Measurements from ENCODE around the gene GCC1. TPM values are rescaled to one million over a fixed set of nuclear protein-coding genes. Genes with fewer than 3 reads are reported as not detected.

GCC1 gene
- total RNA-seq, 1 donor from 2014 or later: 33.4 TPM

DNA sequence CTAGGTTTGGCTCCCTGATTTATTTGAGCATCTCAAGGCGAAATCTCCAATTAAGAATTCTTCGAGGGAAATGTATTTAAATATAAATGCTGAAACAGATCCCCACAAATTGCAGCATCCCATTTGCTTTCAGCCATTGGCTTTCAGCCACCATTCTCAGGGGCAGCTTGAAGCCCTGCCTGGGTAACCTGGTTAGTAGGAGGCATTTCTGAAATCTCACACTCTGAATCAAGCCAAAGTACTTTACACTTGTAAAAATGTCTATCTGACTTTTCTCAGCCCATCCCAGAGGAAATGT lies 49.1 kb downstream of the GCC1 start:
- DNase-seq: no peak

DNA sequence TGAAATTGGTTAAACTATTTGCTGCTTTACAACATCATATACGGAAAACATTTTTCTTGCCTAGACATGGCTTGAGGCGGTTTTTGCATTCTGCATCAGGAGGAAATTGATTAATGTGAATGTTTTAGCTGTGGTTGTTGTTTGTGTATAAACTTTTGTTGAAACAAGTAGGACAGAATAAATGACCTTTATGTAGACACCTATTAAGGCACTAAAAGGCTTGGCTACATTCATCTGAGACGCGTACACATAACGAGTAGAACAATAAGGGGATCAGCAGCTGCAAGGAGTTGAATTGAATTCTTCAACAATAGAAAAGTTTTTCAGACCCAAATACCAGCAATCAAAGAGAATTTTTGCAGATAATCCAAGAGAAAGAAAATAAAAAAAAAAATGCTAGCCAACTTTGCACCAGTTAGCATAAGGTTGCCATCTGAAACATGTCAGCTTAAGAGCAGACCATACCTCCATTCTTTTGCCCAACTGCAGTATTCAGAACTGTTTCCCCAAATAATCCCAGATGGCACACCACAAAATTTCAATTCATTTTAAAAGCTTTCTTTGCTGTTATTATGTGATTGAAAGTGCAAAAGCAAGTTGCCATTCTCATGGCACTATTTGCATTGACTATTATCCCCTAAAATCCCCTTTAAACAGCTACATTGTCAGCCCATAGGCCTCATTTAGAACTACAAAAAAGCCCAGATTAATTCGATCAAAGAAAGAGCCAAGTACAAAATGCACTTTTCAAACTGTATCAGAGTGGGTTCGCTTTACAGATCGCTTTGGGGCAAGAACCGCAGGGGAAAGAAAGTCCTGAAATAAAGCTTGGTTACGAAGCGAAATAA lies 49.6 kb downstream of the GCC1 start:
- DNase-seq: no peak

DNA sequence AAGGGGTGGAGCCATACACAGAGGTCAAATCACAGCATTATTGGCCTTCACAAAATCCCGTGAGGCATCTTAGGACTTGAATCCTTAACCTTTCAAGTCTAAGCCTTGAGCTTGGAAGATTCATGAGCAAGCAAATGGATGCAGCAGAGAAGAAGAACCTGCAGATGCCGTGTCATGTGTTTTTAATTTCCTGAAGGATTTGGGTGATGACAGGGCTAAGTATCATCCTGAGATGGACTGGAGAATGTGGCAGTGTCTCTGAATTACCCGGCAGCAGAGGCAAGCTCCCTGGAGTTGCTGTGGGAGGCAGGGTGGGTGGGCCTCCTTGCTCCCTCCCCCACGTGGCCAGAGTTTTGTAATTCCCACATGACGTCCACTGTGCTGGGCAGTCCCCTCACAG lies 50.8 kb downstream of the GCC1 start:
- no peak for DNase-seq

DNA sequence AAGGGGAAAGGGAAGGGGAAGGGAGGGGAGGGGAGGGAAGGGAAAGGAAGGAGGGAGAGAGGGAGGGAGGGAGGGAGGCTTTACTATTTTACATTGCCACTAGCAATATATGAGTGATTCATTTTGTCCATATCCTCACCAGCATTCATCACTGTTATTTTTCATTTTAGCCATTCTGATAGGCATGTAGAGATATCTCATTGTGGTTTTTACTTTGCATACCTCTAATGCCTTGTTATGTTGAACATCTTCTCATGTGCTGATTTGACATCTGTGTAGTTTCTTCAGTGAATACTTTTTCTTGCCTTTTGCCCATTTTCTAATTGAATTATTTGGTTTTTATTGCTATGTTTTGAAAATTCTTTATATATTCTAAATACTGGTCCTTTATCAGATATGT lies 52.7 kb downstream of the GCC1 start:
- DNase-seq: no peak

DNA sequence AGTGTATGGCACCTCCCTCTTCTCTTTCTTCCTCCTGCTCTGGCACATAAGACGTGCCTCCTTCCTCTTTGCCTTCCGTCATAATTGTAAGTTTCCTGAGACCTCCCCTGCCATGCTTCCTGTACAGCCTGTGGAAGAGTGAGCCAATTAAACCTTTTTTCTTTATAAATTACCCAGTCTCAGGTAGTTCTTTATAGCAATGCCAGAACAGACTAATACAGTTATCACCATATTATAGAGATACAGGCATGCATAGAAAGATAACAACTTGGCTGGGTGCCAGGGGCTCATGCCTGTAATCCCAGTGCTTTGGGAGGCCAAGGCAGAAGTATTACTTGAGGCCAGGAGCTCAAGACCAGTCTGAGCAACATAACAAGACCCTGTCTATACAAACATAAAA lies 53.2 kb downstream of the GCC1 start:
- no peak for DNase-seq

Other genes with a start within 250 kb of the GCC1 start
- gene ZNF800, start 192.9 kb downstream of the GCC1 start, total RNA-seq: 15.2 and 15.8 TPM in 2 replicates
- gene ARF5, start 2.8 kb upstream of the GCC1 start, total RNA-seq: 144 and 208 TPM in 2 replicates
- gene FSCN3, start 8.1 kb upstream of the GCC1 start, total RNA-seq: 0.42 and 1.7 TPM in 2 replicates
- gene PAX4, start 32.5 kb upstream of the GCC1 start, total RNA-seq: 0.09 TPM in 1 of 2 replicates, not detected in the other
- 179 and 239 TPM in 2 replicates for gene SND1, start 66.6 kb upstream of the GCC1 start, total RNA-seq

Measured in dermis blood vessel endothelial cell (primary cell).